Vagina (tissue), 2 donors: ENCODE measurements around the gene TOMM7. TPM values are rescaled to one million over a fixed set of nuclear protein-coding genes. Genes with fewer than 3 reads are reported as not detected.
A peak's percentile ranks its signal among the peaks of the same experiment; 100 is the strongest.
"Not testable (repeated sequence)": the region's sequence is repeated elsewhere in the genome, so short reads cannot be mapped to it uniquely, and the experiment has no call there.

Experiments
- DNase-seq, 2 donors: peaks; one replicate each; pipeline ENCODE4 v3.0.0-alpha.2; 2017; ENCODE audit errors: extremely low spot score in 2 of 2
- H3K27ac ChIP-seq: fragments of 200-600 bp; sonication (generic); one replicate; pipeline ENCODE4 v1.5.1; 2019
- H3K27me3 ChIP-seq: fragments of 200-600 bp; sonication (generic); one replicate; pipeline ENCODE4 v1.5.1; 2019
- H3K36me3 ChIP-seq, 2 donors: fragments of 200-600 bp; sonication (generic); one replicate each; pipeline ENCODE4 v1.5.1; 2017 to 2019
- H3K4me1 ChIP-seq: fragments of 200-600 bp; sonication (generic); one replicate; pipeline ENCODE4 v1.5.1; 2019
- H3K4me3 ChIP-seq, 2 donors: fragments of 200-600 bp; sonication (generic); 1 replicate in 1 of 2; 2 replicates in 1 of 2; pipeline ENCODE4 v1.5.1; 2016 to 2019
- H3K9me3 ChIP-seq: fragments of 200-600 bp; sonication (generic); one replicate; pipeline ENCODE4 v1.5.1; 2019
- CTCF ChIP-seq, 3 experiments: fragments of 450-650 bp in 2 of 3; fragments of 200-600 bp in 1 of 3; sonication (generic) in 1 of 3; IDR thresholded peaks; one replicate each; pipeline ENCODE4 v1.5.1; 2017 to 2019; ENCODE audit warnings: antibody characterized with exemption in 3 of 3, mild to moderate bottlenecking in 2 of 3, moderate library complexity in 2 of 3
- POLR2A ChIP-seq, 2 donors: fragments of 450-650 bp; IDR thresholded peaks; one replicate each; pipeline ENCODE4 v1.6.1; 2017; ENCODE audit warnings: antibody characterized with exemption in 2 of 2, mild to moderate bottlenecking in 2 of 2, moderate library complexity in 2 of 2
- POLR2AphosphoS5 ChIP-seq, 2 donors: sonication (generic); formaldehyde crosslinking; IDR thresholded peaks; one replicate each; pipeline ENCODE4 v1.9.0; 2017; ENCODE audit warnings: antibody characterized with exemption in 2 of 2, mild to moderate bottlenecking in 2 of 2, low read depth in 1 of 2; ENCODE audit not compliant: insufficient read depth in 1 of 2
- intact Hi-C: fragments of 100-400 bp; cut with DNase I; formaldehyde crosslinking; loops from one replicate; pipeline ENCODE4 v1.15.1; 2023
- total RNA-seq: library from RNA; depleted of rRNA; stranded (reverse); fragments of >200 nt; gene quantifications from one replicate; pipeline ENCODE4 v1.2.3, GENCODE V29; 2016

TOMM7 gene
- total RNA-seq, 1 donor from 2014 or later, result 167 TPM

- H3K9me3 ChIP-seq, result no peaks in the 10 kb centered on the region
- intact Hi-C loops, result no loop called here
- H3K4me3 ChIP-seq, result no peak overlapping the region
- no peaks in the 10 kb centered on the region for H3K4me1 ChIP-seq
- TF ChIP-seq POLR2A (IDR thresholded peaks at IDR 0.05) (no peak), CTCF (IDR thresholded peaks at IDR 0.05) (no peak), POLR2AphosphoS5 (IDR thresholded peaks at IDR 0.05; ENCODE audit: insufficient read depth in 1 of 2, low read depth in 1 of 2) (no peak)
- no peaks in the 10 kb centered on the region for H3K27me3 ChIP-seq
- H3K36me3 ChIP-seq, result no peaks in the 10 kb centered on the region
- no peak overlapping the region for H3K27ac ChIP-seq
- no peak for DNase-seq
Observed at GRCh38 chr7:22786290-22786932, 36.2 kb downstream of the TOMM7 start.

GRCh38 chr7:22784346-22784745 lies 38.3 kb downstream of the TOMM7 start:
- no peaks in the 10 kb centered on the region for H3K27me3 ChIP-seq
- H3K9me3 ChIP-seq, result no peaks in the 10 kb centered on the region
- DNase-seq, result no peak
- no peak overlapping the region for H3K27ac ChIP-seq
- H3K36me3 ChIP-seq, result no peaks in the 10 kb centered on the region
- H3K4me3 ChIP-seq, result no peak overlapping the region
- intact Hi-C loops, result loop anchor here (5.0 kb wide), 1 partner anchor 222 kb away; no protein-coding TSS in a partner anchor
- TF ChIP-seq POLR2A (IDR thresholded peaks at IDR 0.05), result no peak
- TF ChIP-seq POLR2AphosphoS5 (IDR thresholded peaks at IDR 0.05; ENCODE audit: insufficient read depth in 1 of 2, low read depth in 1 of 2), result no peak
- no peak for TF ChIP-seq CTCF (IDR thresholded peaks at IDR 0.05)
- no peaks in the 10 kb centered on the region for H3K4me1 ChIP-seq

- no peak for DNase-seq
- H3K27me3 ChIP-seq, result no peaks in the 10 kb centered on the region
- no peaks in the 10 kb centered on the region for H3K4me1 ChIP-seq
- no peak overlapping the region for H3K4me3 ChIP-seq
- no peaks in the 10 kb centered on the region for H3K9me3 ChIP-seq
- no peaks in the 10 kb centered on the region for H3K36me3 ChIP-seq
- no peak overlapping the region for H3K27ac ChIP-seq
- intact Hi-C loops, result loop anchor here (5.0 kb wide), 1 partner anchor 221 kb away; no protein-coding TSS in a partner anchor
- no peak for TF ChIP-seq POLR2A (IDR thresholded peaks at IDR 0.05)
- TF ChIP-seq CTCF (IDR thresholded peaks at IDR 0.05), result no peak
- no peak for TF ChIP-seq POLR2AphosphoS5 (IDR thresholded peaks at IDR 0.05; ENCODE audit: insufficient read depth in 1 of 2, low read depth in 1 of 2)
Observed at GRCh38 chr7:22783421-22783820, 39.2 kb downstream of the TOMM7 start.

GRCh38 chr7:22782616-22783232 lies 39.9 kb downstream of the TOMM7 start:
- no peaks in the 10 kb centered on the region for H3K36me3 ChIP-seq
- TF ChIP-seq POLR2AphosphoS5 (IDR thresholded peaks at IDR 0.05; ENCODE audit: insufficient read depth in 1 of 2, low read depth in 1 of 2) (no peak), CTCF (IDR thresholded peaks at IDR 0.05) (peak; percentile 16 to 37 (median 33)), POLR2A (IDR thresholded peaks at IDR 0.05) (no peak)
- no peaks in the 10 kb centered on the region for H3K9me3 ChIP-seq
- DNase-seq, result no peak
- no peaks in the 10 kb centered on the region for H3K4me1 ChIP-seq
- no peak overlapping the region for H3K4me3 ChIP-seq
- no peak overlapping the region for H3K27ac ChIP-seq
- no peaks in the 10 kb centered on the region for H3K27me3 ChIP-seq
- intact Hi-C loops, result loop anchor here (5.0 kb wide), 1 partner anchor 220 kb away; no protein-coding TSS in a partner anchor

GRCh38 chr7:22781230-22781711 lies 41.4 kb downstream of the TOMM7 start:
- no peak overlapping the region for H3K27ac ChIP-seq
- intact Hi-C loops, result loop anchor here (5.0 kb wide), 1 partner anchor 219 kb away; no protein-coding TSS in a partner anchor

GRCh38 chr7:22779730-22780323 lies 42.8 kb downstream of the TOMM7 start:
- H3K27ac ChIP-seq, H3K4me1 ChIP-seq, H3K4me3 ChIP-seq, H3K36me3 ChIP-seq, H3K27me3 ChIP-seq, DNase-seq, H3K9me3 ChIP-seq: not testable (repeated sequence)
- intact Hi-C loops, result loop anchor here (5.0 kb wide), 1 partner anchor 218 kb away; no protein-coding TSS in a partner anchor

More at GRCh38 chr7:22781230-22781711, 41.4 kb downstream of the TOMM7 start:
- Histone ChIP-seq H3K4me3 (no peak overlapping the region), H3K36me3 (no peaks in the 10 kb centered on the region), H3K9me3 (no peaks in the 10 kb centered on the region), H3K27me3 (no peaks in the 10 kb centered on the region), H3K4me1 (no peaks in the 10 kb centered on the region)
- TF ChIP-seq POLR2AphosphoS5 (IDR thresholded peaks at IDR 0.05; ENCODE audit: insufficient read depth in 1 of 2, low read depth in 1 of 2), result no peak
- DNase-seq, result no peak
